Upper lobe of right lung (tissue), 1 donor: ENCODE data around the gene RBAK. TPM values are rescaled to one million over a fixed set of nuclear protein-coding genes. Genes with fewer than 3 reads are reported as not detected.
"Not testable (repeated sequence)": the region's sequence is repeated elsewhere in the genome, so short reads cannot be mapped to it uniquely, and the experiment has no call there.

Experiments
- ATAC-seq: fragments of 200-7000 bp; cut with Tn5 transposase; one replicate; pipeline ENCODE4 v1.9.1; 2020; ENCODE audit warnings: mild to moderate bottlenecking, moderate library complexity
- DNase-seq: peaks from one replicate; pipeline ENCODE4 v3.0.0-alpha.2; 2020
- H3K27ac ChIP-seq: fragments of 200-600 bp; one replicate; pipeline ENCODE4 v1.8.0; 2022
- H3K27me3 ChIP-seq: fragments of 200-600 bp; one replicate; pipeline ENCODE4 v1.8.0; 2022; ENCODE audit warnings: mild to moderate bottlenecking
- H3K36me3 ChIP-seq: fragments of 200-600 bp; one replicate; pipeline ENCODE4 v1.8.0; 2022
- H3K4me1 ChIP-seq: fragments of 200-600 bp; one replicate; pipeline ENCODE4 v1.8.0; 2022
- H3K4me3 ChIP-seq: fragments of 200-600 bp; one replicate; pipeline ENCODE4 v1.8.0; 2022; ENCODE audit warnings: mild to moderate bottlenecking
- H3K9me3 ChIP-seq: fragments of 200-600 bp; one replicate; pipeline ENCODE4 v1.8.0; 2022
- intact Hi-C: fragments of 100-400 bp; cut with DNase I; formaldehyde crosslinking; loops from one replicate; pipeline ENCODE4 v1.11.0; 2022
- total RNA-seq: library from RNA; stranded (reverse); fragmentation: NEBNext Ultra II Directional; extraction: Animal tissue kit (Norgen Biotek cat#: 25700); gene quantifications from one replicate; pipeline ENCODE4 v1.2.1, GENCODE V29; 2021
- TF ChIP-seq, protein P1 (sequence below): fragments of 200-600 bp; IDR thresholded peaks from one replicate; pipeline ENCODE4 v1.8.0; 2022; ENCODE audit warnings: antibody characterized with exemption
- donor health status: DM: no; HTN: yes; CAD: no; lungs with severe emphysema.

The RBAK gene
- total RNA-seq, 1 donor from 2014 or later = 9.8 TPM

GRCh38 chr7:5086256-5086655 is 40.6 kb downstream of the RBAK start:
- H3K4me1 ChIP-seq = no peaks in the 10 kb centered on the region
- TF ChIP-seq, protein P1, sequence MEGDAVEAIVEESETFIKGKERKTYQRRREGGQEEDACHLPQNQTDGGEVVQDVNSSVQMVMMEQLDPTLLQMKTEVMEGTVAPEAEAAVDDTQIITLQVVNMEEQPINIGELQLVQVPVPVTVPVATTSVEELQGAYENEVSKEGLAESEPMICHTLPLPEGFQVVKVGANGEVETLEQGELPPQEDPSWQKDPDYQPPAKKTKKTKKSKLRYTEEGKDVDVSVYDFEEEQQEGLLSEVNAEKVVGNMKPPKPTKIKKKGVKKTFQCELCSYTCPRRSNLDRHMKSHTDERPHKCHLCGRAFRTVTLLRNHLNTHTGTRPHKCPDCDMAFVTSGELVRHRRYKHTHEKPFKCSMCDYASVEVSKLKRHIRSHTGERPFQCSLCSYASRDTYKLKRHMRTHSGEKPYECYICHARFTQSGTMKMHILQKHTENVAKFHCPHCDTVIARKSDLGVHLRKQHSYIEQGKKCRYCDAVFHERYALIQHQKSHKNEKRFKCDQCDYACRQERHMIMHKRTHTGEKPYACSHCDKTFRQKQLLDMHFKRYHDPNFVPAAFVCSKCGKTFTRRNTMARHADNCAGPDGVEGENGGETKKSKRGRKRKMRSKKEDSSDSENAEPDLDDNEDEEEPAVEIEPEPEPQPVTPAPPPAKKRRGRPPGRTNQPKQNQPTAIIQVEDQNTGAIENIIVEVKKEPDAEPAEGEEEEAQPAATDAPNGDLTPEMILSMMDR = no peak
- intact Hi-C loops = no loop called here
- H3K27me3 ChIP-seq = peaks cover 14% of the 10 kb centered on the region
- no peak overlapping the region for H3K4me3 ChIP-seq
- ATAC-seq (no peak), DNase-seq (no peak)
- no peaks in the 10 kb centered on the region for H3K36me3 ChIP-seq
- H3K9me3 ChIP-seq = no peaks in the 10 kb centered on the region
- no peak overlapping the region for H3K27ac ChIP-seq

GRCh38 chr7:5088228-5088833 is 42.7 kb downstream of the RBAK start:
- H3K36me3 ChIP-seq, H3K4me3 ChIP-seq, intact Hi-C loops, H3K27ac ChIP-seq, H3K4me1 ChIP-seq, H3K9me3 ChIP-seq: not testable (repeated sequence)
- H3K27me3 ChIP-seq = peaks cover 14% of the 10 kb centered on the region
- ATAC-seq (peak; percentile 50), DNase-seq (peak; percentile 26)

- ATAC-seq (no peak), DNase-seq (peak; percentile 22)
- intact Hi-C loops = no loop called here
- H3K27me3 ChIP-seq = peaks cover 14% of the 10 kb centered on the region
- H3K27ac ChIP-seq = no peak overlapping the region
- H3K9me3 ChIP-seq = peaks cover under 1% of the 10 kb centered on the region
- no peaks in the 10 kb centered on the region for H3K36me3 ChIP-seq
- TF ChIP-seq, protein P1 = no peak
- no peak overlapping the region for H3K4me3 ChIP-seq
- no peaks in the 10 kb centered on the region for H3K4me1 ChIP-seq
Observed at GRCh38 chr7:5088906-5089305, 43.2 kb downstream of the RBAK start.

- Histone ChIP-seq H3K27ac (no peak overlapping the region), H3K9me3 (peaks cover 19% of the 10 kb centered on the region), H3K36me3 (no peaks in the 10 kb centered on the region), H3K4me1 (no peaks in the 10 kb centered on the region), H3K4me3 (no peak overlapping the region), H3K27me3 (peaks cover 6% of the 10 kb centered on the region)
- TF ChIP-seq, protein P1 = no peak
- DNase-seq = no peak
- no peak for ATAC-seq
- intact Hi-C loops = no loop called here
Observed at GRCh38 chr7:5093948-5094347, 48.3 kb downstream of the RBAK start.

DNA sequence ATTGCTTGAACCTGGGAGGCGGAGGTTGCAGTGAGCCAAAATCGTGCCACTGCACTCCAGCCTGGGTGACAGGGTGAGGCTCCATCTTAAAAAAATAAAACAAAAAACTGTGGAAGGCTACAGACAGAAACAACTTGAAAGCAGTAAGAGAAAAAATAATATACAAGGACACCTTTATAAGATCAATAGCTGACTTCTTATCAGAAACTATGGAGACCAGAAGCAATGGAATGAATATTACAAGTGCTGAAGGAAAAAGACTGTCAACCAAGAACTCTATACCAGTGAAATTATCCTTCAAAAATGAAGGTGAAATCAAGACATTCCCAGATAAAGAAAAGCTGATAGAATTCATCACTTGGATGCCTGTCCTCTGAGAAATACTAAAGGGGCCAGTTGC is 49.0 kb downstream of the RBAK start:
- TF ChIP-seq, protein P1 = no peak
- intact Hi-C loops = no loop called here

DNA sequence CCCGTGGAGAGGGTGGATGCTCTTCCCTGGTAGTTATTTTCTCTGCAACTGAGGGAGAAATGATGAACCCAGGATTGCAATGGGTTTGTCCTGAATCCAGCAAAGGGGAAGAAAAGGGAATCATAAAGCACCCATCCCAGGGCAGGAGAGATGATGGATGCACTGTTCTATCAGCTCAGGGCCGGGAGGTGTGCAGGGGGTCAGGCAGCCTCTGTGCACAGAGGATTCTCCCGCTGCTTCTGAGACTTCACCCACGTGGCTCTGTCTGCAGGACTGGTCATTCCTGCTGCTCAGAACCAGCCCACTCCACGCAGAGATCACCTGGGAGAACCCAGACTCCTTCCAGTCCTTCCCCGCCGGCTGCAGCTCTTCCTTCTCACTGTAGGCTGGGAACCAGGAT is 70.7 kb downstream of the RBAK start:
- DNase-seq (no peak), ATAC-seq (no peak)
- no peaks in the 10 kb centered on the region for H3K36me3 ChIP-seq
- TF ChIP-seq, protein P1 = no peak
- no peaks in the 10 kb centered on the region for H3K4me1 ChIP-seq
- no peaks in the 10 kb centered on the region for H3K9me3 ChIP-seq
- H3K27ac ChIP-seq = no peak overlapping the region
- H3K4me3 ChIP-seq = no peak overlapping the region
- intact Hi-C loops = no loop called here
- no peaks in the 10 kb centered on the region for H3K27me3 ChIP-seq

More for the DNA sequence above, 49.0 kb downstream of the RBAK start:
- no peak overlapping the region for H3K4me3 ChIP-seq
- H3K36me3 ChIP-seq = no peaks in the 10 kb centered on the region
- H3K27me3 ChIP-seq = peaks cover 6% of the 10 kb centered on the region
- H3K27ac ChIP-seq = no peak overlapping the region
- DNase-seq (no peak), ATAC-seq (no peak)
- no peaks in the 10 kb centered on the region for H3K4me1 ChIP-seq
- H3K9me3 ChIP-seq = peaks cover 19% of the 10 kb centered on the region
